ENCODE results near the gene TECPR1. TPM values are rescaled to one million over a fixed set of nuclear protein-coding genes. Genes with fewer than 3 reads are reported as not detected.

Gene TECPR1
- total RNA-seq, 1 experiment from 2014 or later = 13.9 TPM

DNA sequence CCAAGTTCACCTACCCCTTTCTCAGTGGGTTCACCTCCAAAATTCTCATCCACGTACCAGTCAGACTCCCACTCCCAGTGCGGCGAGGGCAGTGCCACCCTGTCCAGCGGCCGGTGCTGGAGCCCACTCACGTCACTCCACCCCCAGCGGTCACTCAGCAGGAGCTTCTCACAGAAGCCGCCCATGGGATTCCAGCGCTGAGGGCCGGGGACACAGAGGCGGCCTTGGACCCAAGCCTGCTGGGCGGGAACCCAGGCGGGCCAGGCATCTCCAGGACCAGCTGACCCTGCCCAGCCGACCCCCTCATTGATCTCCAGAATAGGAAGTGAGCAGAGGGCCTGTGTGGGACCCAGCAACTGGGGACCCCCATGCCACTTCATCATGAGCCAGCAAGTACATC lies 7.2 kb downstream of the TECPR1 start:
- Histone ChIP-seq H3K4me2 (ENCODE audit: insufficient read depth, insufficient read length, low read length) (no peak overlapping the region), H3T11ph (ENCODE audit: low read length) (no peak overlapping the region), H3K9me3 (ENCODE audit: control insufficient read depth, low read depth, low read length) (no peaks in the 10 kb centered on the region), H3K4ac (ENCODE audit: low read depth, low read length) (no peak overlapping the region), H2BK120ac (ENCODE audit: low read depth, low read length, poor library complexity, severe bottlenecking) (no peak overlapping the region), H4K91ac (ENCODE audit: insufficient read length, low read depth, low read length) (no peak overlapping the region), H2BK5ac (ENCODE audit: insufficient read length, low read length) (no peak overlapping the region), H3K79me2 (ENCODE audit: insufficient read depth, low read length) (no peaks in the 10 kb centered on the region), H2BK15ac (ENCODE audit: low read depth, low read length) (no peak overlapping the region), H3K56ac (ENCODE audit: insufficient read length, low read depth, low read length) (no peak overlapping the region), H3K23ac (ENCODE audit: insufficient read length, low read depth, low read length) (no peak overlapping the region), H3K4me1 (ENCODE audit: insufficient read depth, low read length) (no peaks in the 10 kb centered on the region), H3K14ac (ENCODE audit: insufficient read depth, low read length) (no peak overlapping the region), H3K27me3 (ENCODE audit: insufficient read depth, low read length) (no peaks in the 10 kb centered on the region), H2BK12ac (ENCODE audit: insufficient read length, low read depth, low read length) (no peak overlapping the region), H3K23me2 (ENCODE audit: insufficient read length, low read depth, low read length, poor library complexity, severe bottlenecking) (no peaks in the 10 kb centered on the region), H3K27ac (ENCODE audit: insufficient read length, low read depth, low read length) (no peak overlapping the region), H2AFZ (ENCODE audit: low read length) (no peak overlapping the region), H3K79me1 (ENCODE audit: insufficient read depth, low read depth, low read length, poor library complexity, severe bottlenecking) (no peaks in the 10 kb centered on the region), H2AK5ac (ENCODE audit: insufficient read length, low read length) (no peak overlapping the region), H3K18ac (ENCODE audit: insufficient read length, low read depth, low read length) (no peak overlapping the region), H2BK20ac (ENCODE audit: low read depth, low read length, poor library complexity, severe bottlenecking) (no peak overlapping the region), H3K9ac (ENCODE audit: extremely low read depth, insufficient read length, low read length) (no peak overlapping the region), H4K5ac (ENCODE audit: insufficient read length, low read depth, low read length) (no peak overlapping the region), H4K20me1 (ENCODE audit: control insufficient read depth, insufficient read depth, insufficient read length) (no peaks in the 10 kb centered on the region), H4K8ac (replicated peaks; ENCODE audit: insufficient read length, low read depth, low read length) (no peak overlapping the region)
- TF ChIP-seq CTCF (conservative IDR thresholded peaks at IDR 0.05) = no peak
- H3K27me3 Mint-ChIP-seq (ENCODE audit: low read depth) = no peaks in the 10 kb centered on the region
- WGBS (ENCODE audit: extremely low coverage, insufficient read length, low lambda C conversion rate) = no CpG with 5 or more reads among the region's 14 CpGs
- peaks cover 0 to 14% of the 10 kb centered on the region in 2 experiments; a peak in 3 of 4 replicates for H3K4me1 Mint-ChIP-seq
- H3K27ac Mint-ChIP-seq = no peak overlapping the region
- no peaks in the 10 kb centered on the region for H3K9me3 Mint-ChIP-seq
- no peak for DNase-seq
- no peak overlapping the region for H3K4me3 Mint-ChIP-seq
- peaks cover 0 to 3% (median 2%) of the 10 kb centered on the region in 3 experiments; a peak in 2 of 7 replicates for H3K36me3 Mint-ChIP-seq (ENCODE audit: insufficient read depth in 1 of 3, low read depth in 3 of 3)
